AG04450 (cell line): ENCODE results near the gene NOC2L. TPM values are rescaled to one million over a fixed set of nuclear protein-coding genes. Genes with fewer than 3 reads are reported as not detected.

Experiments used
- CTCF ChIA-PET: fragments of 300-600, 350-600 bp; formaldehyde crosslinking; extraction: SDS; loops from one replicate; lab custom pipeline; 2022; ENCODE audit warnings: antibody characterized with exemption, inconsistent platforms; lab: Charles Lee
- POLR2A ChIA-PET: fragments of 350-600 bp; formaldehyde crosslinking; extraction: SDS; loops from one replicate; lab custom pipeline; 2021; ENCODE audit warnings: antibody characterized with exemption, inconsistent platforms; lab: Yijun Ruan, JAX
- DNase-seq: peaks from one replicate; pipeline ENCODE4 v3.0.0-alpha.2; 2011; ENCODE audit warnings: low read depth, low spot score
- H3K27ac ChIP-seq: one replicate; pipeline ENCODE4 v1.5.1; 2012; ENCODE audit warnings: low read depth, low read length, control low read depth
- H3K27me3 ChIP-seq: one replicate; pipeline ENCODE4 v1.6.0; 2012; ENCODE audit warnings: low read length; ENCODE audit not compliant: control insufficient read depth, insufficient read depth
- H3K4me3 ChIP-seq: 2 replicates; pipeline ENCODE4 v1.5.1; 2011; ENCODE audit warnings: mild to moderate bottlenecking, low read depth, low read length, control low read depth
- H3K9me3 ChIP-seq: 2 replicates; pipeline ENCODE4 v1.5.1; 2012; ENCODE audit warnings: low read length; ENCODE audit not compliant: control insufficient read depth, insufficient read depth
- polyA plus RNA-seq: library from polyadenylated mRNA; depleted of rRNA; stranded (reverse); fragments of >200 nt; gene quantifications from 2 replicates; pipeline ENCODE4 v1.2.3, GENCODE V29; 2011
- TF ChIP-seq, protein P1 (sequence below): IDR thresholded peaks from 2 replicates; pipeline ENCODE4 v1.5.1; 2011; ENCODE audit warnings: low read depth, low read length, control low read depth, inconsistent platforms

Gene NOC2L
- polyA plus RNA-seq, 1 experiment: 36.1 TPM

DNA sequence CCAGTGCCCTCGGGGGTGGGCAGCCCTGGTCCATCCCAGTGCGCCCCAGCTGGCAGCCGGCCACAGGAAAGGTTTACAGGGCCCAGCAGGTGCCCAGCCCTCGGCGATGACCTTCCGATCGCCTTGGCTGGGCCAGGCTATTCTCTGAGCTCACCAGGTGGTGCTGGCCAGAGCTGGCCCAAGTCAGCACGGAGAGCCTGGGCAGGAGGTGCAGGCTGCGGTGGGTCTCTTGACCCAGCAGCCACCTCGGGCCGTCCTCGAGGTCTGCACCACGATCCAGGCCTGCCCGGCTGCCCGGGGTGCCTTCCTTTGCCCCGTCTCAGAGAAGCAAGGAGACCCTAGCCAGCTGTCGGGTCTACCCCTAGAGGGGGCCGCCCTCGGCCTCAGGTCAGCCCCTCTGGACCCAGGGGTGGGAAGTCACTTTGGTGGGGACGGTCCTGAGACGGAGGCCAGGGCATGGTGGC, 22.5 kb upstream of the NOC2L start:
- Histone ChIP-seq H3K4me3 (no peak overlapping the region), H3K27me3 (peaks cover 35% of the 10 kb centered on the region), H3K9me3 (peaks cover 9% of the 10 kb centered on the region; the same call in 1 of the 2 replicates), H3K27ac (no peak overlapping the region)
- DNase-seq: no peak
- ChIA-PET POLR2A (no interaction called here), CTCF (interaction anchor here (1.3 kb wide), 1 partner anchor 83 kb away, joined by 4 read pairs; no protein-coding TSS in a partner anchor)
- TF ChIP-seq, protein P1, sequence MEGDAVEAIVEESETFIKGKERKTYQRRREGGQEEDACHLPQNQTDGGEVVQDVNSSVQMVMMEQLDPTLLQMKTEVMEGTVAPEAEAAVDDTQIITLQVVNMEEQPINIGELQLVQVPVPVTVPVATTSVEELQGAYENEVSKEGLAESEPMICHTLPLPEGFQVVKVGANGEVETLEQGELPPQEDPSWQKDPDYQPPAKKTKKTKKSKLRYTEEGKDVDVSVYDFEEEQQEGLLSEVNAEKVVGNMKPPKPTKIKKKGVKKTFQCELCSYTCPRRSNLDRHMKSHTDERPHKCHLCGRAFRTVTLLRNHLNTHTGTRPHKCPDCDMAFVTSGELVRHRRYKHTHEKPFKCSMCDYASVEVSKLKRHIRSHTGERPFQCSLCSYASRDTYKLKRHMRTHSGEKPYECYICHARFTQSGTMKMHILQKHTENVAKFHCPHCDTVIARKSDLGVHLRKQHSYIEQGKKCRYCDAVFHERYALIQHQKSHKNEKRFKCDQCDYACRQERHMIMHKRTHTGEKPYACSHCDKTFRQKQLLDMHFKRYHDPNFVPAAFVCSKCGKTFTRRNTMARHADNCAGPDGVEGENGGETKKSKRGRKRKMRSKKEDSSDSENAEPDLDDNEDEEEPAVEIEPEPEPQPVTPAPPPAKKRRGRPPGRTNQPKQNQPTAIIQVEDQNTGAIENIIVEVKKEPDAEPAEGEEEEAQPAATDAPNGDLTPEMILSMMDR: no peak

DNA sequence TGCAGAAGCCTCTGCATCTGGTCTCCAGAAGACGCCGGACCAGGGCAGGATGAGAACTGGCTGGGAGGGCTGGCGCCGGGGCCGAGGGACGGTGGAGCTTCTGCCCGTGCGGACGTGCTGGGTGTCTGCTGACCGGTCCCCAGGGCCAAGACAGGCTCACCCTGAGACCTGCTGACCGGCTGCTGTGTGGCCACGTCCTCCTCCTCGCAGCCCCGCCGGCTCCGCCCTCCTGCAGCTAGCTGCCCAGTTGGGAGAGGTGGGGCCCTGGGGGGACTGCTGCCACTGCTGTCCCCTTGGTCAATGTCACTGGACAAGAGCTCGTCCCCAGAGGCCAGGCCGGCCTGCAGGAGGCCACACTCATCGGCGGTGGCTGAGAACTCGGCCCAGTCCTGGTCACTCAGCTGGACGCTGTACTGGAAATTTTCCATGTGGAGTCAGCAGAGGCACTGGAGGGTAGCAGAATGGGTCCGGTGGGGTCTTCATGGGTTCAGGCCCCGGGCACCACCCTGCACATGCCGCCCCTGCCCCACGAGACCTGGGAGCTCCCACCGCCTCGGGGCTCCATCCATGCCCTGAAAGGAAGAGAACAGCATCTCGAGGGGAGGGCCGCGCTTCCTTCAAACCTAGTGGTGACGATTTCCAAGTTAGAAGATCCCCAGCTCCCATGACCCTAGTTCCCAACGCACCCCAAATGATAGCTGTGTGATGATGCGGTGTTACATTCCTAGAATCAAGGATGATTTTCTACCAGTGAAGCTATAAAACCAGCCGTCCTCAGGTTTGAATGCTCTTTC, 21.7 kb upstream of the NOC2L start:
- Histone ChIP-seq H3K4me3 (no peak overlapping the region), H3K9me3 (peaks cover 9% of the 10 kb centered on the region; the same call in 1 of the 2 replicates), H3K27ac (no peak overlapping the region), H3K27me3 (peaks cover 35% of the 10 kb centered on the region)
- DNase-seq: no peak
- TF ChIP-seq, protein P1: no peak
- ChIA-PET CTCF (interaction anchor here (0.8 to 1.3 kb wide), 3 partner anchors 21 to 83 kb away, joined by 3 to 8 read pairs (median 4); no protein-coding TSS in a partner anchor), POLR2A (no interaction called here)

DNA sequence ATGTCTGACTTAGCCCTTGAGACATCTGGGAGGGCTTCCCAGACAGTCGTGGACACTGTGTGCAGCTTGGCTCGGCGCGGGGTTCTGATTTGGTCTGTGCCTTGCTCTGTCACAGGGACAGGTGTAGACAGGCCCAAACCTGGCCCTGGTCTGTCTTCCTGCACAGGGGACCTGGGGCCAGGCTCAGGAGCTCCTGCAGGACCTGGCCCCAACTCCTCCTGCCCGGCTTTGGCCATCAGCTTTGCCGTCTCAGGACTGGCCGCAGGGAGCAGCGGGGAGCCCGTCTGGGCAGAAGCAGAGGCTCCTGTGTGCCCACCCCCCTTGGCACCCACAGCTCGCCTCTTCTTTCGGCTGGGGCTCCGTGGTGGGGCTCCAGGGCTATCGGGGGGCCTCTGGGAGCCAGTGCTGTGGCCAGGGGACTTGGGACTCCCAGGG, 21.1 kb upstream of the NOC2L start:
- H3K9me3 ChIP-seq: peaks cover 9% of the 10 kb centered on the region; the same call in 1 of the 2 replicates
- CTCF ChIA-PET: interaction anchor here (0.8 to 1.3 kb wide), 3 partner anchors 22 to 84 kb away, joined by 3 to 8 read pairs (median 4); no protein-coding TSS in a partner anchor
- DNase-seq: no peak
- POLR2A ChIA-PET: no interaction called here
- TF ChIP-seq, protein P1: no peak
- no peak overlapping the region for H3K4me3 ChIP-seq
- H3K27me3 ChIP-seq: peaks cover 35% of the 10 kb centered on the region
- H3K27ac ChIP-seq: no peak overlapping the region

DNA sequence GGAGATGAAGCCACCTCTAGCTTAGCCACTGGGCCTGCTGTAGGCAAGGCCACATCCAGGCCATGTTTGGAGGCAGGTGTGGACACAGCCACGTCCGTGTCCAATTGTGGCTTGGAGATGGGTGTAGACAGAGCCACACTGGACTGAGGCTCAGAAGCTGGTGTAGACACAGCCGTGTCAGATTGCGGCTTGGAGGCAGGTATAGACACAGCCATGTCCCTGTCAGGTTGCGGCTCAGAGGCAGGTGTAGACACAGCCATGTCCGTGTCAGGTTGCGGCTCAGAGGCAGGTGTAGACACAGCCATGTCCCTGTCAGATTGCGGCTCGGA, 20.7 kb upstream of the NOC2L start:
- TF ChIP-seq, protein P1: no peak
- Histone ChIP-seq H3K9me3 (peaks cover 9% of the 10 kb centered on the region; the same call in 1 of the 2 replicates), H3K4me3 (no peak overlapping the region), H3K27me3 (peaks cover 30% of the 10 kb centered on the region), H3K27ac (no peak overlapping the region)
- ChIA-PET CTCF (interaction anchor here (1.0 kb wide), 1 partner anchor 22 kb away, joined by 3 read pairs; no protein-coding TSS in a partner anchor), POLR2A (no interaction called here)
- no peak for DNase-seq
